DMS79 (cell line): ENCODE data around the gene GCGR.

ENCODE experiments used
- DNase-seq: peaks from one replicate; lab custom pipeline; 2025; lab: John Stamatoyannopoulos, UW

The GCGR gene

GRCh38 chr17:81849457-81849856 lies 45.5 kb downstream of the GCGR start:
- no peak for DNase-seq

GRCh38 chr17:81851423-81851822 lies 47.5 kb downstream of the GCGR start:
- no peak for DNase-seq

DNA sequence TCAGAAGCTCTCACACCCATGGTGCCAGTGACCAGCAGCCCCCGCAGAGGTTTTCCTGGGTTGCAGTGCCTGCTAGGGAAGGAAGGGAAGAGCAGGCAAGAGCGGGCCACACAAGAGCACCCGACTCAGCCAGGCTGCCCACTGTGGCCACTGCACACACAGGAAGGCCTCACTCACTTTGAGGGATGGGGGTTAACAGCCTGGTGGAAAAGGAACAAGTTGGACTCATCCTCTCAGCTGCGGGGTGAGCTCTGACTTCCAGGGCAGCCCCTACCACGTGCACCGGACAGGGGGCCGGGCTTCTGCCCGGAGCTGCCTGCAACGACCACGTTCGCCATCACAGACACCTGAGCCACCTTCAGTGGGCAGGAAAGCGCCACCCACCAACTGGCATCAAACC lies 48.3 kb downstream of the GCGR start:
- no peak for DNase-seq

- no peak for DNase-seq
Observed at GRCh38 chr17:81854974-81855774, 51.2 kb downstream of the GCGR start.

GRCh38 chr17:81858170-81858966 lies 54.4 kb downstream of the GCGR start:
- no peak for DNase-seq

DNA sequence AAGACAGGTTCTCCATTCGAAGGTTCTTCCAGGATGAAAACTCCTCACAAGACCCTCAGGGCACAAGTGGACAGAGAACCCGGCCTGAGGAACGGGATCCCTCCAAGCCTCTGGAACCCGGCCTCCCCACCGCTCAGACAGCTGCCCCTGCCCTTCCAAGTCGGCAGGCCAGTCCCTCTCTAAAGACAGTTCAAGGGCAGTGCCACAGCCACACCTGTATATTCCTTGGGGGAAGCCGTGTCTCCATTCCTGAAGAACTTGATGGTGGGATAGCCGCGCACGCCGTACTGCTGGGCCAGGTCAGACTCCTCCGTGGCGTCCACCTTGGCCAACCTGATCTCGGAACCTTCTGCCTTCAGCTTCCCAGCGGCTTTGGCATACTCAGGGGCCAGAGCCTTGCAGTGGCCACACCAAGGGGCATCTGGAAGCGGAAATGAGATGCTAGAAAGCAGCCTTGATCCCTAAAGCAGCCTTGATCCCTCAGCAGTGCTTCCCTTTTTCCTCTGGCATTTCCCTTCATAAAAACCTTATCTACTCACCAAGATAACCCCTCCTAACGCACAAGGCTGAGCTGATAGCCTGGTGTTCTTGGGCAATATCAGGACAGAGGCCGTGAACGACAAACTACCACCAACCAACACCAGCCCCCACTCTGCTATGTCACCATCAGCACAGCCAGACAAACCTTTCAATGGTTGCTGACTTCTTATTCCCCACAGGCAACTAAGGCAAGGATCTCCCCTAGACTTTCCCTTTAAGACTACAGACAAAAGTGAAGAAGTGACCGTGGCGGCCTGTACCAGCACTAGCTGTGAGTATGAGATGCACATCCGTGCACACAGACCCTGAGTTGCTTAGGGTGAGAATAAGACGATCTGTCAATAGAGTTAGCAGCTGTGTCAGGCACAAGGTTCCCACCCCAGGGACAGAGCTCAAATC lies 55.3 kb downstream of the GCGR start:
- DNase-seq: no peak

DNA sequence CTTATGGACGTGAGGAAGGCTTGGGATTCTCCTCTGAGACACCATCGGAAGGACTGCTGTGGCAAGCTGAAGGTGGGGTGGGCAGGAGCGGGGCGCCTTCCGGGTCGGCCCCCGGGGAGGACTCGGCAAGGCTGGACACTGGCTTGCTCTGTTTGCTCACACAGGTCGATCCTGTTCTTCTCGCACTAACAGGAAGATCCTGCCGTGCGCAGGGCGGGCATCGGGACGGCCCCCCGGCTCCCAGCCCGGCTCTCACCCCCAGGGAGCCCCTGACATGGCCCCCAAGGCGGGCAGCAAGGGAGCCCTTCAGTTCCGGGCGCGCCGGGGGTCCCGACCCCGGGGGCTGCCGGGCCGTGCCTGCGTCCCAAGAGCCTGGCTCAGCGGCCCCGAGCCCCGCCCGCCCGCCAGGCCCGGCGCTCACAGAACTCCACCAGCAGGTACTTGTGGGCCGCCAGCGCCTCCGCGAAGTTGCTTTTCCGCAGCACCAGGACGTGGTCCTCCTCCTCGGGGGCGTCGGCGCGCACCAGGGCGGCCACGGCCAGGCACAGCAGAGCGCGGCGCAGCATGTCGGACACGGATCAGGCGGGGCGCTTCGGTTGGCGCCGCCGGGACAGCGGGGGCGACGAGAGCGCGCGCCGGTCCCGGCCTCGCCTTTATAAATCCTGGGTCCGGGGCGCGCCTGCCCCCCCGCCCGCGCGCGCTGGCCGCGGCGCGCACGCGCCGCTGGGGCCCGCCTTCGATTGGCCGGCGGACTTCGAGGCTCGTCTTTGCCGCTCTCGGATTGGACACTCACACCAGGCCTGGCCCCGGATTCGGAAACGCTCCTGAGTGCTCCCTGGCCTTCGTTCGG lies 56.2 kb downstream of the GCGR start, which contains the start of gene P4HB:
Gene P4HB, minus strand, starts transcription at position 630 of the 850 bp plus-strand sequence. Its CDS starts 64 bp downstream, at position 566.
- no peak for DNase-seq

GRCh38 chr17:81860756-81861568 lies 57.0 kb downstream of the GCGR start:
- DNase-seq: peak; percentile 98

DNA sequence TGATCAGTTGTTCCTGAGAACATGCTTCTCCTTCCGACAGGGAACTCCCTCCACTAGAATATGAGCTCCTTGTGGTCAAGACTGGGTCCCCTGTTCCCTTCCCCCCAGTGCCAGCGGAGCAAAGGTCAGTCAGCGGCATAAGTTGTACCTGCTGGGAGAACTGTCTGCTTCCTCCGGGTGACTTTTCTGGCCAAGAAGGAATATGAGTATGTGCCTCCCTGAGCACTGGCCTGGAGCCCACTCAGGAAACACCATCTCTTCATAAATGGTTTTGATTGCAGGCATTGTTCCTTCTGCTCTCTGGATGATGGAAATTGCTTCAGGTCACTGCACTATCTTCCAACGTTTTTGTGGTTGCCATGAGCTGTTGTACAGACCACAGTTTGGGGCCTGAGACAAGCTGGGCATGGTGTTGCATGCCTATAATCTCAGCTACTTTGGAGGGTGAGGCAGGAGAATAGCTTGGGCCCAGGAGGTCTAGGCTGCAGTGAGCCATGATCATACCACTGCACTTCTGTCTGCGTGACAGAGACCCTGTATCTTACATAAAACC lies 59.2 kb downstream of the GCGR start:
- no peak for DNase-seq
